Activated CD4-positive, alpha-beta T cell treated with anti-CD3 and anti-CD28 coated beads, Interleukin-2, amount 50 U/mL, for 48 hours (primary cell): ENCODE results near the gene KREMEN2.
"Not testable (repeated sequence)": the region's sequence is repeated elsewhere in the genome, so short reads cannot be mapped to it uniquely, and the experiment has no call there.

ENCODE experiments used
- DNase-seq, 2 experiments: peaks; one replicate each; pipeline ENCODE4 v3.0.0-alpha.2; 2020

Gene KREMEN2

GRCh38 chr16:2942045-2942444, 22.0 kb upstream of the KREMEN2 start:
- no peak for DNase-seq

DNA sequence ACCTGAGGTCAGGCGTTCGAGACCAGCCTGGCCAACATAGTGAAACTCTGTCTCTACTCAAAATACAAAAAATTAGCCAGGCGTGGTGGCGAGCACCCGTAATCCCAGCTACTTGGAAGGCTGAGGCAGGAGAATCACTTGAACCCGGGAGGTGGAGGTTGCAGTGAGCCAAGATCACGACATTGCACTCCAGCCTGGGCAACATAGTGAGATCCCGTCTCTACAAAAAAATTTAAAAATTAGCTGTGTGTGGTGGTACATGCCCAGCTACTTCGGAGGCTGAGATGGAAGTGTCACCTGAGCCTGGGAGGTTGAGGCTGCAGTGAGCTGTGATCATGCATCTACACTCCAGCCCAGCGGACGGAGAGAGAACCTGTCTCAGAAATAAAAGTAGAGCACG, 20.4 kb upstream of the KREMEN2 start:
- DNase-seq, result not testable (repeated sequence)

DNA sequence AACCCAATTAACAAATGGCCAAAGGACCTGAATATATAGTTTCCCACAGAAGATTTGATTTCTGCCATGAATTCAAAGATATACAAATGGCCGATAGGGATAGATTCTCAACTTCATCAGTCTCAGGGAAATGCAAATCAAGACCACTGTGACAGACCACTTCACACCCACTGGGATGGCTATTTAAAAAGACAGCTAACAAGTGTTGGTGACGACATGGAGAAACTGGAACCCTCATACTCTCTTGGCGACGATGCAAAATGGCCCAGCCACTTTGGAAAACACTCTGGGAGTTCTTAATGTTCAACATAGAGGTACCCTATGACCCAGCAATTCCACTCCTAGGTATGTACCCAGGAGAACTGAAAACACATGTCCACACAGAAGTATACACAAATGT, 17.4 kb upstream of the KREMEN2 start:
- no peak for DNase-seq

GRCh38 chr16:2948807-2949704, 15.0 kb upstream of the KREMEN2 start:
- DNase-seq, result no peak

- DNase-seq, result no peak
These were observed 14.2 kb upstream of the KREMEN2 start for GRCh38 chr16:2949705-2950352.

GRCh38 chr16:2950353-2950724, 13.7 kb upstream of the KREMEN2 start:
- no peak for DNase-seq

DNA sequence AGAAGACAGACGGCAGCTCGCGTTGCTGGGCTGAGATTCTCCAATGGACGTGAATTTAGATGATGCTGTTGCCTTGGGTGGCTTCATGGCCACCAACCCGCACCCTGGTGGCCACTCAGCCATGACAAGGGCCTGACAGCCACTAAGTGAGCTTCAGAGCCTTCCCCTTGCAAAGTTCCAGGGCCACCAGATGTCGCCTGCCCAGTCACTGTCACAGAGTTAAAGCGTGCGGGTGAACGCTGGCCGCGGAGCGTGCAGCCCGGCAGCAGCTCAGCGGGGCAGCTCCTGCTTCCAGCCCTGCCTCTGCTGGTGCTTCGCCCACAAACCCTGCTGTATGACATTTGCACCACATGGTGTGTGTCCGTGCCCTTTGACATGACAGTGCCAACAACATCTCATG, 13.3 kb upstream of the KREMEN2 start:
- DNase-seq, result no peak

DNA sequence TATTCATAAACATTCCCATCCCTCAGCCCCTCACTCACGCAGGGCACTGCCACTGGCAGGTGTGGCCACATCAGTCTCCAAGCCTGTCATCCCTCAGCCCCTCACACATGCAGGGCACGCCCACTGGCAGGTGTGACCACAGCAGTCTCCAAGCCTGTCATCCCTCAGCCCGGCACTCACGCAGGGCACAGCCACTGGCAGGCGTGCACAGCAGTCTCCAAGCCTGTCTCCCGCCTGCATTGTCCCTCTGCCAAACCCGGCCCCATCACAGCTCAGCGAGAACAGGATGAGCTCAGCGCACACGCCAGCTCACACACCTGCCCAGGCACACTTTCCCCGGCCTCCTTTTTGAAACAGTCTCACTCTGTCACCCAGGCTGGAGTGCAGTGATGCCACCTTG, 11.4 kb upstream of the KREMEN2 start:
- DNase-seq, result no peak

DNA sequence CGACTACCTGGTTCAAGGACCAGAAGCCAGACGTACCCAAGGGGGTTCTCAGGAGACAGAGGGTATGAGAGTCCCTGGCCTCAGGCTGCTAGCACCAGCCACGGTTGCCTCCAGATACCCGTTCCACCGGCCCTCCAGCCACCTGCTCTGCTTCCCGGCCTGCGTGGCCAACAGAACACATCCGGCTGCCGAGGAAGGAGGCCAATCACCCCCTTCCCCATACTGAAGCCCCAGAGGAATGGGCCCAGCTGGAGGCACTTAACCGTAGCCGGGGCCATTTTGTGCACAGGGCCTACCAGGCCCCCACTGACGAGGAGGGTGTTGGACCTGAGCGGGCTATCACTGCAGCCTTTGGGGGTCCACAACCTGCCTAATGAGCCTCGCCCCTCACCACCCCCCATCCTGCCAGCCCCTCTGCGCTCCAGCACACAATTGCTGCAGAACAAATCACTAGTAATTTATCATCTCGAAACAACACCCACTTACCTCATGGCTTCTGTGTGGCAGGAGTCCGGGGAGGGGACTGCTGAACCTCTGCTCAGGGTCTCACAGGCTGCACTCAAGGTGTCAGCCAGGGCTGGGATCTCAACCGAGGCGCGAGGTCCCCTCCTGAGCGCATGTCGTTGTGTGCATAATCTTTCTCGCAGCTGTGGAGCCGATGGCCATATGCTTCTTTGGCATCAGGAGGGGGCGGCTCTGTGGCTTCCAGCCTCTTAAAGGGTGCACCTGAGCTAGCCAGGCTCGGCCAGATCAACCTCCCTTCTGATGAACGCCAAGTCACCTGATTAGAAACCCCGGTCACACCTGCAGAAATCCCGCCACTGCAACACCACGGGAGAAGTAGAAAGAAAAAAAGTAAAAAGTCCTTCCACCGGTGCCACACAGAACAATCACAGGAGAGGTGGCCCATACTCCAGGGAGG, 10.1 kb upstream of the KREMEN2 start:
- DNase-seq, result no peak

GRCh38 chr16:2954656-2955381, 9.3 kb upstream of the KREMEN2 start:
- DNase-seq, result no peak

- DNase-seq, result no peak
These were observed 8.7 kb upstream of the KREMEN2 start for GRCh38 chr16:2955438-2955778.

- no peak for DNase-seq
These were observed 8.1 kb upstream of the KREMEN2 start for GRCh38 chr16:2955779-2956578.

DNA sequence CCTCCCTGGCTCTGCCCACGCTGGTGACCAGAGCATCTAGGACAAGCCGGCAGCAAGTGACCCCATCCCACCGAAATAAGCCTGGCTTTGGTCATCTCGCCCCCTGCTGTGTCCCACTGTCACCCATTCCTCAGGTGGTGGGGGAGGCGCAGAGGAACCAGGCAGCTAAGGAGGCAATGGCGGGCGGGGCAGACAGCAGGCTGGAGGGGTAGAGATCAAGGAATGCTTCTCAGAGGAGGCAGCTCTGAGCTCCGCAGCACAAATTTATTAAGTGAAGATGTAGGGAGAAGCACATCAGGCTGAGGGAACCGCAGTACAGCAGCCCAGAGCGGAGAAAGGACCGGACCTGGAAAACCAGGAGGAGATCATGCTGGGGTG, 7.5 kb upstream of the KREMEN2 start:
- no peak for DNase-seq

- DNase-seq, result no peak
These were observed 4.9 kb upstream of the KREMEN2 start for GRCh38 chr16:2959206-2959605.

GRCh38 chr16:2960183-2961010, 3.7 kb upstream of the KREMEN2 start:
- DNase-seq, result no peak

- DNase-seq, result no peak
These were observed 1.6 kb upstream of the KREMEN2 start for GRCh38 chr16:2962334-2963073.

DNA sequence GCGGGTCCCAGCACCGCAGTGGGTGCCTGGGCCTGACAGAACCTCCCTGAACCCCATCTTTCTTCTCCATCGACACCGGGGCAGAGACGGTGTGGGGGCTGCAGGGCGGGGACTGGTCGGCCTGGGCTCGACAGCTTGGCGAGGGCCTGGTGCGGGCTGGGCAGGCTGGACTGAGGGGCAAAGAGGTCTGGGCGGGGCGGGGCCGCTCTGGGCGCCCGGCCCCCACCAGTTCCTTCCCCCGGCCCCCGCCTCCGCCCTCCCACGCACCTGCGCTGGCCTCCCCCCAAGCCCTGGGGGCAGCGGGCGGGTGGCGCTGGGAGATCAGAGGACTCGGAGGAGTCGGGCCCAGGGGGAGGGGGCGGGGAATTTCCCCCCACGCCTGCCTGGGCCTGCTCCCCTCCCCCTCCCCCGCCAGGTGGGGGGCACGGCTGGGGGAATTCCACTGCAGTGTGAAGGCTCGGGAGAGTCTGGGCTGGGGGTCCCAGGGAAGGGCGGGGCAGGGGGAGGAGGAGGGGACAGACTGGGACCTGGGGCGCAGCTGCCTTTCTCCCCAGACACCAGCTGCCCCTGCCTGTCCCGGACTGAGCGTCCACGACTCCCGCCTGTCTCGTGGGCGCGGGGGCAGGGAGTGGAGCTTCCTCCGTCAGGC, 877 bp upstream of the KREMEN2 start:
- no peak for DNase-seq

- DNase-seq, result peak; percentile 69 to 74
These were observed 631 bp downstream of the KREMEN2 start for GRCh38 chr16:2964475-2965336.
